ENCODE measurements around the gene FUT6.
"Not testable (repeated sequence)": the region's sequence is repeated elsewhere in the genome, so short reads cannot be mapped to it uniquely, and the experiment has no call there.

FUT6 gene

DNA sequence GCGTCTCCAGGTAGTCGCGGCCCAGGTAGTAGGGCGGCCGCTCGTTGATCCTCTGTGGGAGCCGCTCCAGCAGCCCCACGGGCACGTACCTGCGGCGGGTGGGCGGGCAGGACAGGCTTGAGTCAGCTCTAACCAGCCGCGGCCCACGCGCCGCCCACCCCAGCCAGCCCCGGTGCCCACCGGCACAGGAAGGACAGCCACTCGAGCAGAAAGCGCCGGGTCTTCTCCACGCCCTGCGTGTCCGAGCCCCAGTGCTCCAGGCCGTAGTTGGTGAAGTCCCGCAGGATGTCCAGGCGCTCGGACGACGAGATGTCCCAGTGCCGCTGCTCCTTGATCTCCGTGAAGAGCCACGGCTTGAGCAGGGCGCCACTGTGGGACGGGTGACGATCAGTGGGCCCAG, 54.1 kb downstream of the FUT6 start:
- no peak for DNase-seq (ENCODE audit: low spot score)

DNA sequence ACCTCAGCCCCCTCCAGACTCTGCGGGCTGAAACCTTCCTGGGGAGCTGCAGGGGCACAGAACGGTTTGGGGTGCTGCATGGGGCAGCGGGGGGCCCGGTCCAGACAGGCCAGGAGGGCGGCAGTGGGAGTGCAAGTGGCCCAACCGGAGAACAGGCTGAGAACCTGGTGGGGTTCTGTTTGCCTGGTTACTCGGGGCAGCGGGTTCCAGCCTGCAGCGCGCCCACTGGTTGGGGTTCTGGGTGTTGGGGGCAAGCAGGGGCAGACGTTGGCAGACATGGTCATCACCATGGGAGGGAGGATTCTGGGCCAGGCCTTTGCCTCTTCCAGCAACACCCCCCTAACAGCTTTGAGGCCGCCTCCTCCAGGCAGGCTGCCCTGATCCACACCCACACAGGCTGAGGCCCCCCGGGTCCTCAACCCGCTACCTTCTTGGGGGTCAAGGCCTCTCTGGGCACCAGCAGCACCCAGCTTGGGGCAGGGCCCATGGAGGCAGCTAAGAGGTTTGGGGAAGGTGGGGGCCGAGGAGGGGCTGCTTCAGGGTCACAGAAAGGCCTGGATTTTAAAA, 54.8 kb downstream of the FUT6 start, which contains the start of gene PRR22:
Gene PRR22 (minus strand): TSS at position 166 of the 567 bp plus-strand sequence. CDS start 86 bp downstream, at position 80.
- no peak for DNase-seq (ENCODE audit: low spot score)

DNA sequence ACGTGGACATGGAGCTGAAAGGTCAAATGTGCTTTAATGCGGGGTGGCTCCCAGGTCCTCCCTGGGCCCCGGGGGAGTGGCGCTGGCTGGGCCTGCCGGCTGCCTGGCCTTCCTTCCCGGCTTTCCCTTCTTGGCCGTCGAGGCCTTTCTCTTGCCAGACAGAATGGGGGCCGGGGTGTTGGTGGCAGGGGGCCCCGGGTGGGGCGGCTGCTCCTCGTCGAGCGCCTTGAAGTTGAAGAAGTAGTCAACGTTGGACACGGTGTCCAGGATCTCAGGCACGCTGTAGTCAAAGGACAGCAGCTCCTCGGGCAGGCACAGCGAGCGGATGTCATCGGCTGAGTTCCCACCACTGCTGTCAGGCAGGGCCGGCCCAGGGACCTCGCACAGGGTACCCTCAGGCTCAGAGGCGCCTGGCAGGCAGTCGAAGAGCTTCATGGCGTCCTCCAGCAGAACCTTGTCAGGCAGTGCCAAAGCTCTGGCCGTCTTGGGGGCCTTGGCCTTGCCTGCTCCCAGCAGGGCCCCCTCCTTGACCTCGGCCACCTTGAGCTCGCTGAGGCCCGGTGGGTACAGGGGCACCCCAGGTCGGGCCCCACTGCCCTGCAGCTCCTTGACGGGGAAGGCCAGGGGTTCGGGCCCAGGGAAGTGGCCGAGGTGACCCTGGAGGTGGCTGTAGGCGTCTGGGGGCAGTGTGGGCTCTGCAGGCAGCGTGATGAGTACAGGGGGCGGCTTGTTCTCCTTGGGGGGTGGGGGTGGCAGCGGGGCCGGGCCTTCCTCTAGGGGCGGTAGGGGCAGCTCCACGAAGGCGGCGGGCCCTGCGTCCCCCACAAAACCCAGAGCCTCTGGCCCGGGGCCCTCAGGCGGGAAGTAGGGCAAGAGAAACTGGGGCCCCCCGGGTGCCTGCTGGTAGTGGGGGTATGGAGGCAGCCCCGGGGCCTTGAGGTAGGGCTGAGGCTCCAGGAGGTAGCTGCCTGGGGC, 56.3 kb downstream of the FUT6 start:
- DNase-seq (ENCODE audit: low spot score) = no peak

- no peak for DNase-seq (ENCODE audit: low spot score)
These were observed 57.2 kb downstream of the FUT6 start for GRCh38 chr19:5782322-5782721.

DNA sequence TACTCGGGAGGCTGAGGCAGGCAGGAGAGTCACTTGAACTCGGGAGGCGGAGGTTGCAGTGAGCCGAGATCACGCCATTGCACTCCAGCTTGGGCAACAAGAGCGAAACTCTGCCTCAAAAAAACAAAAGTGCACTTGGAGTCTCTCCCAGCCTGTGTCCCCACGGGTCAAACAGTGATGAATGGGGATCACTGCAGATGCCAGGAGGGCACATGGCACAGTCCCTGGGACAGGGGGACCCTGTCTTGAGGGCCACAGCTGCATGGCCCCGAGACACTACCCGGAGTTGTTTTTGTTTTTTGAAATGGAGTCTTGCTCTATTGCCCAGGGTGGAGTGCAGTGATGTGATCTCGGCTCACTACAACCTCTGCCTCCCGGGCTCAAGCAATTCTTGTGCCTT, 58.6 kb downstream of the FUT6 start:
- DNase-seq (ENCODE audit: low spot score) = not testable (repeated sequence)
